Measurements from ENCODE around the gene FSTL1. TPM values are rescaled to one million over a fixed set of nuclear protein-coding genes. Genes with fewer than 3 reads are reported as not detected.

The FSTL1 gene
- total RNA-seq, 1 experiment from 2014 or later = not detected

GRCh38 chr3:120440001-120440703, 10.6 kb downstream of the FSTL1 start:
- no peak for DNase-seq (ENCODE audit: low spot score)

GRCh38 chr3:120438665-120439370, 12.0 kb downstream of the FSTL1 start:
- DNase-seq (ENCODE audit: low spot score) = no peak

- DNase-seq (ENCODE audit: low spot score) = no peak
Measured at GRCh38 chr3:120438216-120438615, 12.6 kb downstream of the FSTL1 start.

GRCh38 chr3:120437559-120437958, 13.2 kb downstream of the FSTL1 start:
- no peak for DNase-seq (ENCODE audit: low spot score)

GRCh38 chr3:120436523-120437050, 14.2 kb downstream of the FSTL1 start:
- no peak for DNase-seq (ENCODE audit: low spot score)

- peak; percentile 80 for DNase-seq (ENCODE audit: low spot score)
Measured at GRCh38 chr3:120435621-120436020, 15.2 kb downstream of the FSTL1 start.

- DNase-seq (ENCODE audit: low spot score) = no peak
Measured at GRCh38 chr3:120433662-120434331, 17.0 kb downstream of the FSTL1 start.

- no peak for DNase-seq (ENCODE audit: low spot score)
Measured at GRCh38 chr3:120432150-120432860, 18.5 kb downstream of the FSTL1 start.

- DNase-seq (ENCODE audit: low spot score) = no peak
Measured at GRCh38 chr3:120429921-120430361, 20.9 kb downstream of the FSTL1 start.

GRCh38 chr3:120428924-120429323, 21.9 kb downstream of the FSTL1 start:
- DNase-seq (ENCODE audit: low spot score) = no peak

- DNase-seq (ENCODE audit: low spot score) = no peak
Measured at GRCh38 chr3:120427201-120427600, 23.6 kb downstream of the FSTL1 start.

GRCh38 chr3:120425572-120426250, 25.1 kb downstream of the FSTL1 start:
- DNase-seq (ENCODE audit: low spot score) = no peak

- no peak for DNase-seq (ENCODE audit: low spot score)
Measured at GRCh38 chr3:120424976-120425570, 25.7 kb downstream of the FSTL1 start.

GRCh38 chr3:120424506-120424905, 26.3 kb downstream of the FSTL1 start:
- no peak for DNase-seq (ENCODE audit: low spot score)

GRCh38 chr3:120423432-120423831, 27.4 kb downstream of the FSTL1 start:
- no peak for DNase-seq (ENCODE audit: low spot score)

- no peak for DNase-seq (ENCODE audit: low spot score)
Measured at GRCh38 chr3:120421926-120422325, 28.9 kb downstream of the FSTL1 start.

- DNase-seq (ENCODE audit: low spot score) = no peak
Measured at GRCh38 chr3:120420928-120421551, 29.8 kb downstream of the FSTL1 start.

- DNase-seq (ENCODE audit: low spot score) = no peak
Measured at GRCh38 chr3:120420360-120420759, 30.4 kb downstream of the FSTL1 start.

- no peak for DNase-seq (ENCODE audit: low spot score)
Measured at GRCh38 chr3:120419797-120420196, 31.0 kb downstream of the FSTL1 start.

GRCh38 chr3:120418866-120419490, 31.8 kb downstream of the FSTL1 start:
- peak; percentile 88 for DNase-seq (ENCODE audit: low spot score)

Data from HT-29 (cell line).